HG03159 (cell line): ENCODE data around the gene ANO9.
"Not testable (repeated sequence)": the region's sequence is repeated elsewhere in the genome, so short reads cannot be mapped to it uniquely, and the experiment has no call there.

Experiments used
- ATAC-seq: cut with Tn5 transposase; IDR thresholded peaks from one replicate; pipeline ENCODE4 v1.9.1; 2021; ENCODE audit warnings: mild to moderate bottlenecking, moderate library complexity; ENCODE audit not compliant: unreplicated experiment

ANO9 gene

DNA sequence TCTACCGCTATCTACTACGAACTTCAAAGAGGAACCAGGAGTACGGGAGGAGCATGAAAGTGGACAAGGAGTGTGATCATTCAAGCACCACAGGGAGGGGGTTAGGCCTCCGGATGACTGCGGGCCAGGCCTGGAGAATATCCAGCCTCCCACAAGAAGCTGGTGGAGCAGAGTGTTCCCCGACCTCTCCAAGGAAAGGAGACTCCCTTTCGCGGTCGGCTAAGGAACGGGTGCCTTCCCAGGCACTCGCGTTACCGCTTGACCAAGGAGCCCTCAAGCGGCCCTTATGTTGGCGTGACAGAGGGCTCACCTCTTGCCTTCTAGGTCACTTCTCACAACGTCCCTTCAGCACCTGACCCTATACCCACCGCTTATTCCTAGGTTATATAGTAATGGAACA is 52.4 kb downstream of the ANO9 start:
- ATAC-seq, result not testable (repeated sequence)

DNA sequence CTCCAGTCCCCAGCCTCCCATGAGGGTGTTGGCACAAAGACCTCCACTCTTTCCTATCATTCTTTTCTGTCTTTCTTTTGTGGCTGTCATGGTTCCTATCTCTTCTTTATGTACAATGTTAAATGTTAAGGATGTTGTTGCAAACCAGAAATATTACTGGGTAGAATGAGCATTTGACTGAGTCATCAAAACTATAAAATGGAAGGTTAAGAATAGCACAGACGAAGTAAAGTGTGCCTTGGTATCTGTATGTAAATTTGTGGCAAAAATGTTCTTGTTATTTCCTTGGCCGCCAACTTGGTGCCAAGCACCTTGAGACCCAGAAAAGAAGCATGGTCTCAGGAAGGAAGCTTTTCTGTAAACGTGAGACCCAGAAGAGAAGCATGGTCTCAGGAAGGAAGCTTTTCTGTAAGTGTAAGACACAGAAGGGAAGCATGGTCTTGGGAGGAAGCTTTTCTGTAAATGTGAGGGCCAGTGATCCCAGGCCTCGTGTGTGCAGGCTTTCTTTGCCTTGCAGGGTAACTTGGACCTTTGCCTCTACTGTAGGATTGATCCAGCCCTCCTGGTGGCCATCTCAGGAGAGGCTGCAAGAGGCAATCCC is 54.5 kb downstream of the ANO9 start:
- no peak for ATAC-seq

DNA sequence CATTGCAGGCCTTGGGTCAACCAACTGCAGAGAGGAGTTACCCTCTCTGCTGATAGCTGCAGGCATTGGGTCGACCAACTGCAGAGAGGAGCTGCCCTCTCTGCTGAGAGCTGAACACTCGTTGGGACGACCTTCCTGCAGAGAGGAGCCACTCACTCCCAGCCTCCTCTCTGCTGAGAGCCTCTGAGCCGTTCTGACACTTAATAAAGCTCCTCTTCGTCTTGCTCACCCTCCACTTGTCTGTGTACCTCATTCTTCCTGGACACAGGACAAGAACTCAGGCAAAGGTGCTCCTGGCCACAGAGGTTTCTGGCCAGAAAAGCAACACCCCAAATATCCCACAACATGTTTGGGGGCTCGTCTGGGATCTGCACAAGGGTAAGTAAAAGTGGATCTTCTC is 55.3 kb downstream of the ANO9 start:
- no peak for ATAC-seq

DNA sequence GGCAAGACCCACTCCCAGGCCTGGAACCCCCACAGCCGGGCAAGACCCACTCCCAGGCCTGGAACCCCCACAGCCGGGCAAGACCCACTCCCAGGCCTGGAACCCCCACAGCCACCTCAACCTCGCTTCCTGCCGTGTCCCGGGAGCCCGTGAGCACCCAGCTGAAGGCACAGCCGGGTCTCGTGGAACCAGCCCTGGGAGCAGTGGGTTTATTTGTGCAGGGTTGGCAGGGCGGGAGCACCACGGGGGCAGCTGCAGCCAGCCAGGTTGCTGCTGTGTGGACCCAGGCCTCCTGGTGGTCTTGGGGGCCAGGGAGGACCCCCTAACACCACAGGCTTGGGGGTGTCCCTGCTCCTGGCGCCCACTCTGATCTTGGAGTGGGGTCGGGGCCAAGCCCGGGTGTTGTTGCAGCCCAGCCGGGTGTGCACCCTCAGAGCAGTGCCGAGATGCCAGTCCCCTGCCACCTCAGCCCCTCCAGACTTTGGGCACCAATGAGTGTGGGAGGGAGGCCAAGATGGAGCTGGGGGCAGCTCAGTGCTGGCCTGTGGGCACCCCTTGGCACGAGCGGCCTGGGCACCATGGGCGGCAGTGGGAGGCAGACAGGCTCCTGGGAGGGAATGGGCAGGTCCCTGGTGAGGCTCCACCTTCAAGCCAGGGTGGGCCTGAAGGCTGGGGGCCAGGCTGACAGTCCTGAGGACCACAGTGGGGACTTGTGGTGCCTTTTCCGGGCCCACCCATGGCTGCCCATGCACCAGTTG is 56.0 kb downstream of the ANO9 start:
- no peak for ATAC-seq

DNA sequence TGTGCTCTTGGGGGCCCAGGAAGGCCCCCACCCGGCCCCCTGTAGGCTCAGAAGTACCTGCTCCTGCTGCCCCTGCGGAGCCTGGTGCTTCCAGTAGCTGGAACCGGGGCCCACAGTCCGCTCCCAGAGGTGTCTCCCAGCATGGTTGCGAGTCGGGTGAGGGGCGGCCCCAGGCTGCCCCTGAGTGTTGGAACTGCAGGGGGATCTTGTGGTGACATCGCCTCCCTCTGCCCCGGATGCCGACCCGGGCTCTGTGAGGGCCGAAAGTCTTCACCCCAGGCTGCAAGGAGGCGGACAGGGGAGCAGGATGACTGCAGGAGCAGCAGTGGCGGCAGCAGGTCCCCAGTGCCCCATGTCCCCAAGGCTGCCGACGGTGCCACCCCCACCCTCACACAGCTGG is 57.3 kb downstream of the ANO9 start:
- ATAC-seq, result no peak

DNA sequence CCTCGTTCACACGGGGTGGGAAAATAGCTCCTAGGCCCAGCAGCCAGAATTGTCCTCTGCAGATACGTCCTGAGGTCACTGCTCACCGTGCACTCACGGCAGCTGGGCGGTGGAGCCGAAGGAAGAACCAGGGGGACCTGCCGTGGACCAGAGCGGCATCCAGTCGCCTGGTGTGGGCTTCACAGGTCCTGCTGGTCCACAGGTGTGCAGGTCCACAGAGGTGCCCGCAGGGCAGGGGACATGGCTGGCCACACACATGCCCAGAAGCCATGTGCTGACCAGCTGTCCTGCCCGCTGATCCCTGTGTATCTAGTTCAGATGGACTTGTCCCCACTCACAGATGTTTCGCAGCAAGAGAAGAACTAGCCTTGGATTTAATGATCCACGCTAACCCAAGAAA is 58.4 kb downstream of the ANO9 start:
- no peak for ATAC-seq

DNA sequence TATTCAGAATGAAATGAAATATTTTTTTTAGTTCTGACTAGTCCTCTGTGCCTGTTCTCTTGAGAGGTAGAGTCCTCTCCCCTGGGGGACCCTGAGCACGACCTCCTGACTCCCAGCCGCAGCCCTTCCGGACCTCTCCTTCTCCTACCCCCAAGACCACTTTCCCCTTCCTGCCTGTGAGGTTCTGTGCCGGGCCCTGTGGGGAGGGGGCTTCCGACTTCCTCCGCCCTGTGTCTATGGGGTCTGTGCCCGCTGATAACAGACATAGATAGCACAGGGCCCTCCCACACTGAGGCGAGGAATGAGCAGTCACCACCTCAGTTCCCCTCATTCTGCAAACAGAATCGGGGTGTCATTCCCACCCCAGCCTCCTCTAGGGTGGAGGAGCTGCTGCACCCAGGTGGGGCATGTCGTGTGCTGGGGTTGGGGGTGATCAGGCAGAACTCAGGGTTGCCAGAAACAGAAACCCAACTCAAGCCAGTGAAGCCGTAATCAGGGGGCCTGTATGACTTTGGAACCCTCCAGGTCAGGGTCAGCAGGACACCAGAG is 59.7 kb downstream of the ANO9 start:
- no peak for ATAC-seq

DNA sequence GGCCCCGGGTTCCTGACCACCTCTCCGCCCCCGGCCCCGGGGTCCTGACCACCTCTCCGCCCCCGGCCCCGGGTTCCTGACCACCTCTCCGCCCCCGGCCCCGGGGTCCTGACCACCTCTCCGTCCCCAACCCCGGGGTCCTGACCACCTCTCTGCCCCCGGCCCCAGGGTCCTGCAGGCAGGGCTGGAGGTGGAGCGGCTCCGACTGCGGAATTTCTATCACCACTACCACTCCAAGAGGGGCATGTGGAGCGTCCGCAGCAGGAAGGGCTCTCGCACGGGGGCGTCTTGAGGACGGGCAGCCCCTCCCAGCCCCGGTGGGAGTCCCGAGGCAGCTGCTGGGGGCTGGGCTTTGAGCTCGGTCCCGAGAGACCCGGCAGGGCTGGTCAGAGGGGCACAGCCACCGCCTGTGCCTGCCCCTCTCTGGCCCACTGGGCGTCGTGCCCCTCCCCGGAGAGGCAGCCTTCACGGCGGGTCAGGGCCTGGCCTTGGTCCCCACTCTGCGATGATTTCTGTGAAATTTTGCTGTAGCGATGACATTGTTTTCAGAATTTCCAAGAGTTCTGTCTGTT is 60.2 kb downstream of the ANO9 start:
- no peak for ATAC-seq

DNA sequence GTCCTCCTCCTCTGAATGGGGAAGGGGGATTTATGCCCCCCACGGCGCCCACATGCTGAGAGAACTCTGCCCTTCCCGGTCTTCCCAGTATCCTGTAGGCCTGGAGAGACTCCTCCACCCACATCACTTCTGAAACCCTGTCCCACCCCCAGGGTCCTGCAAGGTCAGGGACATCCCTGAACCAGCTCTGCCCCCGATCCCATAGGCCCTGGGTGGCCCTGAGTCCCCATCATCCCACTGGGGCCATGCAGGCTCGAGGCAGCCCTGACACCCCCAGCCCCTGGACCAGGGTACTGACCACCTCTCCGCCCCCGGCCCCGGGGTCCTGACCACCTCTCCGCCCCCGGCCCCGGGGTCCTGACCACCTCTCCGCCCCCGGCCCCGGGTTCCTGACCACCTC is 60.8 kb downstream of the ANO9 start:
- no peak for ATAC-seq

DNA sequence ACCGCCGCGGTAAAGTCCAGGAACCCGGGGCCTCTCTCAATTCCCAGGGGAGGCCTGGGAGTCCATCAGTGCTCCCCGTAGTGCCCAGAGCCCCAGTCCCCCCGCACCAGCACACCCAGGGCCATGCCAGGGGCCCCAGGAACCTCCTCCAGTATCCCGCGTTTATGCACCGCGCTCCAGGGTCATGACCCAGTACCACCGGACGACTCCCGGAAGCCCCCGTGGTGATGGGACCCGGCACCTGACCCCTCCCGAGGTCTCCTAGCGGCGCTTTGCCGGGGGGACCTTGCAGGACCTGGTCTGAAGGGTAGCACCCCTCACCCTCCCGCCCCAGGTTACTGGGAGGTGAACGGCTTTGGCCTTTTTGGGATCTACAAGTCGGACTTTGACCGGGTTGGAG is 61.3 kb downstream of the ANO9 start:
- ATAC-seq, result no peak

DNA sequence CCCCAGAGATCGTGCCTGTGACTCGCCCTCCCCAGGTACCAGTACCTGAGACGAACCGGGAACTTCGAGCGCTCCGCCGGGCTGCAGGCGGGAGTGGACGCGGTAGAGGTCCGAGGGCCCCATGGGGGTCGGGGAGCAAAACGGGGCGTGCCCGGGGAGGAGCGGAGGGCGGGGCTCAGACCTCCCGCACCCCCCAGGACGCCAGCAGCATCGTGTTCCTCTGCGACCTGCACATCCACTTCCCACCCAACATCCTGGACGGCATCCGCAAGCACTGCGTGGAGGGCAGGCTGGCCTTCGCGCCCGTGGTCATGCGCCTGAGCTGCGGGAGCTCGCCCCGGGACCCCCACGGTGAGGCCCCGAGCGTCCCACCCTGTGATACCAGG is 61.7 kb downstream of the ANO9 start:
- ATAC-seq, result no peak

DNA sequence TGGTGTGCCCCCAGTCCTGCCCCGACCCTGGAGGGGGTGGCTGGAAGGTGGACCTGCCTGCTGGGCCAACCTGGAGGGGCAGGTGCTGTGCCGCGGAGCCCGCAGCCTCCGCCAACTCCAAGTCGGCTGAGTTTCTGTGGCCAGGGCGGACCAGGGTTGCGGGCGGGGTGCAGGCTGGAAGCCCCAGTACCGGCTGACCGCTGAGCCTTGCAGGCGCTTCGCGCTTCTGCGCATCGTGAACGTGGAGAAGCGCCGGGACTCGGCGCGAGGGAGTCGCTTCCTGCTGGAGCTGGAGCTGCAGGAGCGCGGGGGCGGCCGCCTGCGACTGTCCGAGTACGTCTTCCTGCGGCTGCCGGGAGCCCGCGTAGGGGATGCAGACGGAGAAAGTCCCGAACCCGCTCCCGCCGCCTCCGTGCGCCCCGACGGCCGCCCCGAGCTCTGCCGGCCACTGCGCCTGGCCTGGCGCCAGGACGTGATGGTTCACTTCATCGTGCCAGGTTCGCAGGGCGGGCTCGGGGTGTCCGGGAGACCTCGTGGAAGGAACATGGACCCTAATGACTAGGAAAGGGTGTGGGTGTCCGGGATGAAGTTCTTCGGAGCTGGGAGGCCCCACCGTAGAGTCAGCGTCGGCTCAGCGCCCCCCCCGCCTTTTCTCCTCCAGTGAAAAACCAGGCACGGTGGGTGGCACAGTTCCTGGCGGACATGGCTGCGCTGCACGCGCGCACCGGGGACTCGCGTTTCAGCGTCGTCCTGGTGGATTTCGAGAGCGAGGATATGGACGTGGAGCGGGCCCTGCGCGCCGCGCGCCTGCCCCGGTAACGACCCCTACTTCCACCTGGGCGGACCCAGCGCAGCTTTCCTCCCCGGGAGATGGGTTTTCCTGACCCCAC is 62.4 kb downstream of the ANO9 start:
- no peak for ATAC-seq

DNA sequence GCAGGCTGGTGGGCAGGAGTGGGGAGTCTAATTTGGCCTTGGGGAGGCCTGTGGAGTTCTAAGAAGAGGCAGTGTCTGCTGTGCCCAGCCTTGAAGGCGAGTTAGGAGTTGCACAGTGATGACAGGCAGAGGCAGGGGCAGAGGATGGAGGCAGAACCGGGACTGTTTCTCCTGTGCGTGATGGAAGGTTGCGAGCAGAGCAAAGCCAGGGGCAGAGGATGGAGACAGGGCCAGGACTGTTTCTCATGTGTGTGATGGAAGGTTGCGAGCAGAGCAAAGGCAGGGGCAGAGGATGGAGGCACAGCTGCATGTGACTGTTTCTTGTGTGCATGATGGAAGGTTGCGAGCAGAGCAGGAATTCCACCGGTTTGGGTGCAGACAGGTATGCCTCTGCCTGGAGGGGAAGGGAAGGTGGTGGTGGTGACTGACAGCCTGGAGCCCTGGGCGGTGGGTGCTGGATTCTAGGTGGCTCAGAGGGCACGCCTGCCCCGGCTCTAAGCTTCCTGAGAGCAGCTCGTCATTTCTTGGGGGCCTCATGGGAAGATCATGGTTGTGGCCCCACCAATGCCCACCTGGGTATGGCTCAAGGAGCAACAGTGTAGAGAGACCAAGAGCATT is 63.8 kb downstream of the ANO9 start:
- no peak for ATAC-seq

DNA sequence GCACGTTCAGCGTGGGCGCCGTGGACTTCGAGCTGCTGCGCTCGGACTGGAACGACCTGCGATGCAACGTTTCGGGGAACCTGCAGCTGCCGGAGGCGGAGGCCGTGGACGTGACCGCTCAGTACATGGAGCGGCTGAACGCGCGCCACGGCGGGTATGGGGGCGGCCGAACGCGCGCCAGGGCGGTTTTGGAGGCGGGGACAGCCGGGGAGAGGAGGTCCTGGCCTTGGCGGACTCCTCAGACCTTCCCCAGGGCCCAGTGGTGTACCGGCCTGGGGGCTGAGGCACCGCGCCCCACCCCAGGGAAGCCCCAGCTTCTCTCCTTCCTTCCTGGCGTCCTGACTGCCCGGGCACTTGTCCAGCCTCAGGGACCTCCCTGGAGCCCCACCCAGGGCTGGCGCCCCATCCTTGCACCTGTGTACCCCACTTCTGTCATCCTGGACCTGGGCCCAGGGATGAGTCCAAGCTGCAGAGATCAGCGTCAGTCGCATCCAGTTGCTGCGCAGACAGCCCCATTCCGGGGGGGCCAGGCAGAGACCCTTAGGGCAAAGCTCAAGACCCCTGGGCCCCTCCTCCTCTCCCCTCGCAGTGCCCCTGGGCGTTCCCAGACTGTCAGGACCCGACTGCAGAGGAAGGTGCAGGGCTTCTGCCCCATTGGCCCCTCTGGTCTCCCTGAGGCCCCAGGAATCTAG is 64.5 kb downstream of the ANO9 start:
- no peak for ATAC-seq

DNA sequence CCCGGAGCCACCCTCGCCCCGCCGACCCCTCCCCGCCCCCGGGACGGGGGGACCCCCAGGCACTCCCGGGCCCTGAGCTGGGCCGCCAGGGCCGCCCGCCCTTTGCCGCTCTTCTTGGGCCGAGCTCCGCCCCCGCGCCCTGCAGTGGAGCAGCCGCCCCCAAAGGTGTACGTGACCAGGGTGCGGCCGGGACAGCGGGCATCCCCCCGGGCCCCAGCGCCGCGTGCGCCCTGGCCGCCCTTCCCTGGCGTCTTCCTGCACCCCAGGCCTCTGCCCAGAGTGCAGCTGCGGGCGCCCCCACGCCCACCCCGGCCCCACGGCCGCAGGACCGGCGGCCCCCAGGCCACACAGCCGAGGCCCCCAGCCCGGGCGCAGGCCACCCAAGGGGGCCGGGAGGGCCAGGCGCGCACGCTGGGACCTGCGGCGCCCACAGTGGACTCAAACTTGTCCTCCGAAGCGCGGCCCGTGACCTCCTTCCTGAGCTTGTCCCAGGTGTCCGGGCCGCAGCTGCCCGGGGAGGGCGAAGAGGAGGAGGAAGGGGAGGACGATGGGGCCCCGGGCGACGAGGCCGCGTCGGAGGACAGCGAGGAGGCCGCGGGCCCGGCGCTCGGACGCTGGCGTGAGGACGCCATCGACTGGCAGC is 65.2 kb downstream of the ANO9 start:
- no peak for ATAC-seq

DNA sequence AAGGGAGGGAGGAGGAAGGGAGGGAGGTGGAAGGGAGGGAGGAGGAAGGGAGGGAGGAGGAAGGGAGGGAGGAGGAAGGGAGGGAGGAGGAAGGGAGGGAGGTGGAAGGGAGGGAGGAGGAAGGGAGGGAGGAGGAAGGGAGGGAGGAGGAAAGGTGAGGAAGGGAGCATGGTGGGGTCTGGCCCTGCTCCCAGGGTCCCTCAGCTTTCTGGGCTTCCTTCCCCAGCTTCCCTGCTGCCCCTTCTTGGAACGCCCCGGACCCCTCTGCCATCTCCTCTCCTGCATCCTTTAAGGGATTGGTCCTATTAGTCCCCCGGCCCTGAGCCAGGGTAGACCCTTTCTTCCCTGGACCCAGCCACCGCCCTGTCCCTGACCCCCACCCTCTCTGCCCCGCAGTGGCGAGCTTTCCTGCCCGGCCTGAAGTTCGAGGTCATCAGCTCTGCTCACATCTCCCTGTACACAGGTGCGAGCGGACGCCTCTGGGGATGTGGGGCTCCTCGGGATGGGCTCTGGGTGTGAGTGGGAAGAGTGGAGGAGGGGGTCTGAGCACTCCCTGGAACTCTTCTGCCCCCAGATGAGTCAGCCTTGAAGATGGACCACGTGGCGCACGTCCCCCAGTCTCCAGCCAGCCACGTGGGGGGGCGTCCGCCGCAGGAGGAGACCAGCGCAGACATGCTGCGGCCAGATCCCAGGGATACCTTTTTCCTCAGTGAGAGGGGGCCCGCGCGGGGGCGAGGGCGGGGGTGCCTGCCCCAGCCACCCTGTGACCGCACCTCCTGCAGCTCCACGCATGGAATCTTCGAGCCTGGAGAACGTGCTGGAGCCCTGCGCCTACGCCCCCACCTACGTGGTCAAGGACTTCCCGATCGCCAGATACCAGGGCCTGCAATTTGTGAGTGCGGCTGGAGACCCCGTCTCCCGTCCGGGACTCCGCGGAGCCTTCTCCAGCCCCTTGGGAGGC is 66.5 kb downstream of the ANO9 start:
- ATAC-seq, result no peak

DNA sequence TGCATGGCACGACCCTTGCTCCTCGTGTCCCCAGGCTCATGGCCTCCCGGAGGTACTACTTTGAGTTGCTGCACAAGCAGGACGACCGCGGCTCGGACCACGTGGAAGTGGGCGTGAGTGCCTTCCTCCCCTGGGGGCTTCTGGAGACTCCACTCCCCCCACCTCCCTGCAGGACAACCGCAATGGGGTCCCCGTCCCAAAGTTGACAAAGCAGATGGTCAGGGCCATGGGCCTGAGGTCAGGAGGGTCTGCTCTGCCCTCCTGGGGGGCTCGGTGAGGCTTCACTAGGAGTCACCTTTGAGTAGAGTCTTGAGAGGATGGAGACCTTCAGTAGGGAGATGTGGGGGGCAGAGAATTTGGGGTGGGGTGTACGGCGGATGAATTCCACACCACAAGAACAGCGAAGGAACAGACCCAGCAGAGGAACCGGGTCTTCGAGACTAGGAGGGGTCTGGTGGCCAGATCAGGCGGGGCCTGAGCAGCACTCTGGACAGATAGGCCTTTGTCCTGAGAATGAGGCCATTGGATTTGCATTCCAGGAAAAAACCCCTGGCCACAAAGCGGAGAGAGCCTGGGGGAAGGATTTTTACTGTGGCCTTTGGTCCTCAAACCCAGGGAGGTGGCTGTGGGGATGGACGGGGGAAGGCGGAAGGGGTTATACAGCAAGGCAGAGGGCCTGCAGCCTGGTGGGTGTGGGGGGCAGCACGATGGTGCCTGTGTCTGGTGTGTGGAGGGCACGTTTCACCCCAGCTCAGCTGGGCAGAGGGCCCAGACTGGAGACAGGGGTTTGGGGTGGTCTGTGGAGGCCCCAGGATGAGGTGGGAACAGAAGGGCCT is 67.9 kb downstream of the ANO9 start:
- ATAC-seq, result no peak
